Right lobe of liver (tissue), 4 donors: ENCODE data around the gene MKNK1.

ENCODE experiments used
- CTCF ChIP-seq, 4 donors: fragments of 200-600 bp in 3 of 4; fragments of 450-650 bp in 1 of 4; IDR thresholded peaks; one replicate each; pipeline versions ENCODE4 v1.5.1 to v1.8.0; 2016 to 2022; ENCODE audit warnings: antibody characterized with exemption in 4 of 4, mild to moderate bottlenecking in 2 of 4
- POLR2A ChIP-seq: fragments of 450-650 bp; IDR thresholded peaks from one replicate; pipeline ENCODE4 v1.6.1; 2017; ENCODE audit warnings: antibody characterized with exemption, mild to moderate bottlenecking
- donor health status: DM: no; HTN: no; CAD: no.
- donor health status: DM: no; HTN: no; CAD: no.
- donor health status: DM: no; HTN: yes; CAD: no.

- no peak for TF ChIP-seq CTCF (IDR thresholded peaks at IDR 0.05)
- no peak for TF ChIP-seq POLR2A
Observed at GRCh38 chr1:46599059-46599970, 4.8 kb downstream of the MKNK1 start.
